Middle frontal gyrus (tissue), 1 donor: Measurements from ENCODE around the gene METRN.

Experiments
- DNase-seq: peaks from one replicate; pipeline ENCODE4 v3.0.0-alpha.2; 2015; ENCODE audit warnings: low spot score; ENCODE audit errors: extremely low spot score

Gene METRN

DNA sequence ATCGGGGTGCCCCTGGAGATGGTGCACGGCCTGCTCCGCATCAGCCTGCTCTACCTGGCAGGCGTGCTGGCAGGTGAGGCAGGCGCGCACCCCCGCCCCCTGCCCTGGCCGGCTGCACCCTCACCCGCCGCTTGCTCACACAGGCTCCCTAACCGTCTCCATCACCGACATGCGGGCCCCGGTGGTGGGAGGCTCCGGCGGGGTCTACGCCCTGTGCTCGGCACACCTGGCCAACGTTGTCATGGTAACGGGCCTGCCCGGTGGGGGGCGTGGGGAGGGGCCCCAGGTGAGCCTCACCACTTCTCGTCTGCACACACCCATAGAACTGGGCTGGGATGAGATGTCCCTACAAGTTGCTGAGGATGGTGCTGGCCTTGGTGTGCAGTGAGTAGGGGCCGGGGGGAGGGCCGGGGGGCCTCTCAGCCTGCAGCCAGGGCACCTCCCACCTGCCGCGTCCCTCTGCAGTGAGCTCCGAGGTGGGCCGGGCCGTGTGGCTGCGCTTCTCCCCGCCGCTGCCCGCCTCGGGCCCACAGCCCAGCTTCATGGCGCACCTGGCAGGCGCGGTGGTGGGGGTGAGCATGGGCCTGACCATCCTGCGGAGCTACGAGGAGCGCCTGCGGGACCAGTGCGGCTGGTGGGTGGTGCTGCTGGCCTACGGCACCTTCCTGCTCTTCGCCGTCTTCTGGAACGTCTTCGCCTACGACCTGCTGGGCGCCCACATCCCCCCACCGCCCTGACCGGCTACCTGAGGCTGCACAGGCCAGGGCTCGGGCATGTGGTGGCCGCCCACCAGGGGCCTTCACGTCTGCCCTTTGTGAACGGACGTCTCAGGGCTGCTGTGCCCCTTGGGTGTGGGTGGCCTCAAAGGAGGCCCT, 37.4 kb upstream of the METRN start:
- no peak for DNase-seq

DNA sequence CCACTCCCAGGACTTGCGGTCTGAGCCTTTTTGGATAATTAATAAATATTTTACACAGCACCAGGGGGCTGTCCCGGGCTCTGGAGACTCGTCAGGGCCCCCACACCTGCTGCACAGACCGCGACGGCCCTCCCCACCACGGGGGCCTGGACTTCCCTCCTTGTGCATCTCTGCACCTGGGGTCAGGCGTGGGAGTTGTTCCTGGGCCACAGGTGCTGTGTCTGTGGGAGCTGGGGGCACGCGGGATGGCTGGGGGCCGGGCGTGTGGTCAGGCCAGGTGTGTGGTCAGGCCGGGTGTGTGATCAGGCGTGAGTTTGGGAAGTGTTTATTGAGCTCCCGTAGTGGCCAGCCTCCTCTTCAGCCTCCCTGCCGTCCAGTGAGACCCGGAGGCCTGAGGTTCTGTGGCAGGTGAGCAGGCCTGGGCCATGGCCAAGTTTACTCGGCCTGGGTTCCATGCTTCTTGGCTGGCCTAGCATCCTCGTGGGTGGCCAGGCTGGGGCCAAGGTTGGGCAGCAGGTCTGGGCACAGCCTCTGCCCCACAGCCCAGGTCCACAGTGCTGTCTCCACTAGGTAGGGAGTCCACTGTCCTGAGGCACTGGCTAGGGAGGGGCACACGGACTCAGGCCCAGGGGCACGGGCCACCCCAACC, 36.6 kb upstream of the METRN start:
- DNase-seq = no peak

DNA sequence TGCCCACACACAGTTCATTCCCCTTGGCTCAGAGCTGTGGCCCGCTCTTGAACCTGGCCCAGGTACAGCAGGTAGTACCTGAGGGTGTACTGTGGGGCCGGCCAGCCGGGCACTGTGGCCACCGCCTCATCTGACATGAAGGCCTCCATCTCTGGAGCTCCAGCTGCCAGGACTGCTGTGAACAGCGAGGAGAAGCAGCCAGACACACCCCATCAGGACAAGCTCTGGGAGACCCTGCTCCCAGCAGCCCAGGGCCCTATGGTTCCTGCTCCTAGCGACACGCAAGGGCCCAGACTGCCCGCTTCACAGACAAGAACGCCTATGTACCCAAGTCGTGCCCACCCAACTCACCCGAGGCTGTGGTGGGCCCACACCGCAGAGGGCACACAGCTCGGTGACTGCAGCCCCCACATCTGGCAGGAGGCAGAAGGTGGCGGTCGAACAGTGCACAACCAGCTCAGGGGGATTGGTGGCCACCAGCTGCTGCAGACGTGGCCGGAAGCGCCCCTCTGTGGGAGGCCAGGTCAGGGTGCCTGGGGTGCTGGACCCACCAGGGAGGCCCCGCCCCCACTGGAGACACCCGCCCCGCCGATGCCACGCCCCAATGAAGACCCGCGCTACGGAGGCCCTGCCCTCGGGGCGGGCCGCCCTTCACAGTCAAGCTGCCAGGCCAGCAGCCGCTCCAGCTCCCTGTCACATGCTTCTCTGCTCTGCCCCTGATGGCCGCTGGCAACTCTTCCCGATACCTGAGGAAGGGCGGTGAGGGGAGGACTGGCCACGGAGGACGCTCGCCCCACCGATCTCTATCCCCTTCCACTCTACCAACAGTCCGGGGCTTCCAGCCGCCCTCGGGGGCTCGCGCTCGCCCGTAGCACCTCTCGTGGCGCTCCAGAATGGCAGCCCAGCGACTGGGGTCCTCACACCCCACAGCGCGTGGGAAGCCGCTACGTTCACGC, 35.8 kb upstream of the METRN start:
- no peak for DNase-seq

DNA sequence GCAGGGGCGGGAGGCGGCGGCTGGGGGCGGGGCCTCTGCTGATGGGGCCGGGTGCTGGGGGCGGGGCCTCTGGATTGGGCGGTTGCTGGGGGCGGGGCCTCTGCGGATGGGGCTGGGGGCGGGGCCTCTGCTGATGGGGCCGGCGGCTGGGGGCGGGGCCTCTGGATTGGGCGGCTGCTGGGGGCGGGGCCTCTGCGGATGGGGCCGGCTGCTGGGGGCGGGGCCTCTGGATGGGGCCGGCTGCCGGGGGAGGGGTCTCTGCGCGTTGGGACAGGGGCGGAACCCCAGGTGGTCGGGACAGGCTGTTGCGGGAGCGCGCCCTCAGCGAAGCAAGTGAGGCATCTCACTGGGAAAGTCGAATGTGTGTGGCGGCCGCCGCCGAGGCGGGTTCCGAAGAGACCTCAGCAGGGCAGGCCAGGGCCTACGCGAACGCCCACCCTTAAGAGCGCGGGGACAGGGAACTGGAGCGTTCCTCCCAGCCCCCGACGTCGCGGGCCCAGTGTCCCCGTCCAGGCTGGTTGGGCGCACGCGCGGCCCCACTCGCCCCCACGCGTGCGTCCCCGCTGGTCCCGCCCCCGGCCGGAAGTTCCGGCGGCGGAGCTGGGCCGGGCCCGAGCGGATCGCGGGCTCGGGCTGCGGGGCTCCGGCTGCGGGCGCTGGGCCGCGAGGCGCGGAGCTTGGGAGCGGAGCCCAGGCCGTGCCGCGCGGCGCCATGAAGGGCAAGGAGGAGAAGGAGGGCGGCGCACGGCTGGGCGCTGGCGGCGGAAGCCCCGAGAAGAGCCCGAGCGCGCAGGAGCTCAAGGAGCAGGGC, 34.9 kb upstream of the METRN start, which contains the start of gene STUB1:
TSS of gene STUB1 (plus strand) at position 597 of the 811 bp plus-strand sequence. CDS start at position 713, 116 bp downstream.
- peak; percentile 81 for DNase-seq

DNA sequence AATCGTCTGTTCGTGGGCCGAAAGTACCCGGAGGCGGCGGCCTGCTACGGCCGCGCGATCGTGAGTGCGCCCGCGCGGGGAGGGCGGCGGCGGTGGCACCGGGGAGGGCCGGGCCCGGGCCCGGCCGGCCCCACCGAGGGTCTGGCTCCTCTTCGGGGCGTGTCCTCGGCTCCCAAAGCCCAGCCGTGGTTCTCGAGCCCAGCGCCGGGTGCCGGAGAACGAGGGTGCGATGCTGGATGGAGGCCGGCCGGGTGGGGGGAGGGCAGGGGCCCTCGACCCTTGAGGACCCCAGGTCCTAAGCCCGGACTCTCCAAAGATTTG, 34.3 kb upstream of the METRN start:
- no peak for DNase-seq

DNA sequence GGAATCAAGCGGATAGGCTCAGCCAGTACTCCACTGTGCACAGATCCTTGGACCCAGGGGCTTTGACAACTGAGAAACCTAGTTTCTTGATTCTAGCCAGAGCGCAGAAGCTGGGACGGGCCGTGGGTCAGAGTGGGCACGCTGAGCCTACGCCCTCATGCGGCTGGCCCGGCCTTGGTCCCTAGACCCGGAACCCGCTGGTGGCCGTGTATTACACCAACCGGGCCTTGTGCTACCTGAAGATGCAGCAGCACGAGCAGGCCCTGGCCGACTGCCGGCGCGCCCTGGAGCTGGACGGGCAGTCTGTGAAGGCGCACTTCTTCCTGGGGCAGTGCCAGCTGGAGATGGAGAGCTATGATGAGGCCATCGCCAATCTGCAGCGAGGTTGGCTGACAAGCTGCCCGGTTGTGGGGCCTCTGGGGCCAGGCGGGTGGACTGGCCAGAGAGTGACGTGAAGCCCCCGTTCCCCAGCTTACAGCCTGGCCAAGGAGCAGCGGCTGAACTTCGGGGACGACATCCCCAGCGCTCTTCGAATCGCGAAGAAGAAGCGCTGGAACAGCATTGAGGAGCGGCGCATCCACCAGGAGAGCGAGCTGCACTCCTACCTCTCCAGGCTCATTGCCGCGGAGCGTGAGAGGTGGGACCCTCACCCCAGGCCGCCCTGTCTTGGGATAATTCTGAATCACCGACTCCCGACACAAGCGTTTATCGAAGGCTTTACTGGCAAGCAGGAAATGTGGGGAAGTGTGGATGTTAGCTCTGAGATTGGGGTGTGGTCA, 33.8 kb upstream of the METRN start:
- no peak for DNase-seq

DNA sequence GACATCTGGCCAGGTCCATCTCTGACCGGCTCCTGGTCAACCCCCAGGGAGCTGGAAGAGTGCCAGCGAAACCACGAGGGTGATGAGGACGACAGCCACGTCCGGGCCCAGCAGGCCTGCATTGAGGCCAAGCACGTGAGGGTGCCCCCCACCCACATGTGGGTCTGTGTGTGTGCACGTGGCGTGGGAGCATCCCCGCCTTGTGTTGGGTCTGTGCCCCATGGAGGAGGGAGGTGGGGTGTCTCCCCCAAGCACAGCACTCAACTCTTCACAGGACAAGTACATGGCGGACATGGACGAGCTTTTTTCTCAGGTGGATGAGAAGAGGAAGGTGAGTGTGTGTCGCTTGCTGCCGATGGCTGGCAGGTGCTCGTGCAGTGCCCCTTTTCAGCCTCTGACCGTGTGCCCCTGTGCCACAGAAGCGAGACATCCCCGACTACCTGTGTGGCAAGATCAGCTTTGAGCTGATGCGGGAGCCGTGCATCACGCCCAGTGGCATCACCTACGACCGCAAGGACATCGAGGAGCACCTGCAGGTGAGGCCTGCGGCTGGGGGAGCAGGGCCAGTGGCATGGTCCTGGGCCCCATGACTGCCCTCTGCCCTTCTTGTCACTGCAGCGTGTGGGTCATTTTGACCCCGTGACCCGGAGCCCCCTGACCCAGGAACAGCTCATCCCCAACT, 33.0 kb upstream of the METRN start:
- DNase-seq = no peak

DNA sequence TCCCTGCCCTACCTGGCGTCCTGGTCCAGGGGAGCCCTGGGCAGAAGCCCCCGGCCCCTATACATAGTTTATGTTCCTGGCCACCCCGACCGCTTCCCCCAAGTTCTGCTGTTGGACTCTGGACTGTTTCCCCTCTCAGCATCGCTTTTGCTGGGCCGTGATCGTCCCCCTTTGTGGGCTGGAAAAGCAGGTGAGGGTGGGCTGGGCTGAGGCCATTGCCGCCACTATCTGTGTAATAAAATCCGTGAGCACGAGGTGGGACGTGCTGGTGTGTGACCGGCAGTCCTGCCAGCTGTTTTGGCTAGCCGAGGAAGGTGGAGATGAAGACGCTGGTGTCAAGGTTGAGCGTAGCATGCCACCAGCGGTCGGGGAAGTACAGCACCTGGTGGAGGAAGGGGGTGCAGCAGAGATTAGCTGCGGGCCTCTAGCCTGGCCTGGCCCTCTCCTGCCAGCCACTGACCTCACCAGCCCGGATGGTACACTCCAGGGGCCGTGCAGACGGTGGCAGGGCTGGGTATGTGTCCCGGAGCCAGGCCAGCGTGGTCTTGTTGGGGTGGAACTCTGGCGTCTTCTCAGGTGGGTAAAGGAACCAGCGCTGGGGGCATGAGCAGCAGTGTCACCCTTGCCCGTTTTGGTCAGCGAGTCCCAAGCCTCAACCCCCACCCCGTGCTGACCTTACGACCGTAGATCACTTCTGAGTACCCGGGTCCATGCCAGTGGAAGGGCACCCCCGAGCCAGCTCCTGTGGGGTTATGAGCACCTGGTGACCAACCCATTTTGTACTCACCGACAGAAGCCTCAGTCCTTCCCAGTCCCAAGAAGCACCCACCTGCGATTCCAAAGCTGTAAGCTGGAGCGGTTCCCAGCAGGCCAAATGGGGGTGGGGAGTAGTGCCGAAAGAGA, 32.2 kb upstream of the METRN start:
- DNase-seq = no peak

DNA sequence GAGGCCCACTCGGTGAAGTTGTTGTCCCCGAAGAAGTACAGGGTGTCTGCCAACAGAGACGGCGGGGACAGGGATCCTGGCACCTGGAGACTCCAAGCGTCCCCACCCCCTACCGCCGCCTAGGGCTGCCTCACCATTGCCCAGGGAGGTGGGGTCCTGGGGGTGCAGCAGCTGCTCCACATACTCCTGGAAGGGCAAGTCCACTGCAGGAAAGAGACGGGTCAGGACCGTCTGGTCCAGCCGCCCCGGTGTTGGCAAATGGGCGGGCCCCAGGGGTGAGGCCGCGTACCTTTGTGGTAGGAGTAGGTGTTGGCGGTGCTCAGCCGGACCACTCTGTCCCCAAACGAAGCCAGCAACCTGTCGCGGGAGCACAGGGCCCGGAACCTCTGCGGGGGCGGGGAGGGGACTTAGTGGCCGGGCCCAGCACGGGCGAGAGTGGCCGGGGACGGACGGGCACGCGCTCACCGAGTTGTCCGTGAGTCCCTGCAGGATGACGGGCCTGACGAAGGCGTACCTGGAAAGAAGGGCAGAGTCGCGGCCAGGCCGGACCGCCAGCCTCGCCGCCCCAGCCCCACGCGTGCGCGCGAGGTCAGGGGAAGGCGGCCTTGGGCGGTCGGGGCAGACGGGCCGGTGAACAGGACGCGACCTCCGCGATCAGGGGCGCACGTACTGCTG, 31.4 kb upstream of the METRN start:
- no peak for DNase-seq

DNA sequence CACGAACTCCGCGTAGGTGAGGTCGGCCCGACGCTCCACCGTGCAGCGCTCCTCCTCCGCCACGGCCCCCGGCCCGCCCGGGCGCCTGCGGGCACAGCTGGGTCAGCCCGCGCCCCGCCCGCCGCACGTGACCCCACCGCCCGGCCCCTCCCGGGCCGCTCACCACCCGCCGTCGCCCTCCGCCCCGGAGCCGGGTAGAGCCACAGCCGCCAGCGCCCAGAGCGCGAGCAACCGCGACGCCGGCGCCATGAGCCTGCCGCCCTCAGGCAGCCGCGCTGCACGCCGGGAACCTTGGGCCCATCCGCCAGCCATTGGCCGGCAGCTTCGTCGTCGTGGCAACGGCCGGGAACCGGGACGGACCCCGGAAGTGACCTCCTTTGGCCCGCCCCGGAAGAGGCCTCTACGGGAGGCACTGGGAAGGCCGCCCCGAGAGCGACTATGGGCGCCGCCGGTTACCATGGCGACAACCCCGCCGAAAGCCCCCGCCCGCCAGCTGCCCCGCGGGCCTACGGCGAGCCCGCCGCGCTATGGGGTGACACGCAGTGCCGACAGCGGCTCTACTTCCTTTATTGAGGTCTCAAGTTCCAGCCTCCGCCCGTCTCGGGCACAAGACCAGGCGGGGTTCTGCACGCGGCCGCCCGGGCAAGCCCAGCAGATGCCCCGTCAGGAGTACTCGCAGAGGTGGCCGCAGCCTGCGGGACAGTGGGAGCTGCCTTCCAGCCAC, 30.7 kb upstream of the METRN start, which contains the start of gene JMJD8:
TSS of gene JMJD8 (minus strand) at position 264 of the 724 bp plus-strand sequence. CDS start at position 249, 15 bp downstream.
- DNase-seq = peak; percentile 93

DNA sequence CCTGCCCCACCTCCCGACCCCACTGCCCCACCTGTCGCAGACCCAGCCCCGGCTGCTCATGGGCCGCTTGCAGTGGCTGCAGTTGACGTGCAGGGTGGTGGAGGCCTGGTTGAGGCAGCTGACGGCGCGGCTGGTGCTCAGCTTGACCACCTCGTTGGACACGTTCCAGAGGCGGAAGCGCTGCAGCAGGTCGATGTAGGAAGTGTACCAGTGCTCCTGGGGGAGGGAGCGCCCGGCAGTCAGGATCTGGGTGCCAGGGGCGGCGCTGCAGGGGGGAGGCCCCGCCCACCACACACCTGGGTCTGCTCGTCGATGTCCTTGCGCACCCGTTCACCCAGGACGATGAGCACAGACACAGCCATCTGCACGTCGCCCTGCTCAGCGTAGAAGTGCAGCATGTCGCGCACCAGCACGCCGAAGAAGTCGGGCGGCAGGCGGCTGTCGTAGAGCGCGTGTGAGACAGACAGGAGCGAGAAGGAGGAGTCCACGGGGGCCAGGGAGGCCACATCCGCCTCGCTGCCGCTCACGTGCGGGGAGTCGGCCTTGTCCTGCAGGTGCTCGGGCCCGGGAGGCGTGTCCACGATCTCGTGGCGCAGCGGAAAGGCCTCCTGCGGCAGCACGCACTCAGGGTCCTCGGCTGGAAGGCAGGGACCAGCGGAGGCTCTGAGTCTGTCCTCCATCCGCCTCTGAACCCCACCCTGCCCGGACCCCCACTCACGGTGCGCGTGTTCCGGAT, 29.8 kb upstream of the METRN start:
- no peak for DNase-seq

DNA sequence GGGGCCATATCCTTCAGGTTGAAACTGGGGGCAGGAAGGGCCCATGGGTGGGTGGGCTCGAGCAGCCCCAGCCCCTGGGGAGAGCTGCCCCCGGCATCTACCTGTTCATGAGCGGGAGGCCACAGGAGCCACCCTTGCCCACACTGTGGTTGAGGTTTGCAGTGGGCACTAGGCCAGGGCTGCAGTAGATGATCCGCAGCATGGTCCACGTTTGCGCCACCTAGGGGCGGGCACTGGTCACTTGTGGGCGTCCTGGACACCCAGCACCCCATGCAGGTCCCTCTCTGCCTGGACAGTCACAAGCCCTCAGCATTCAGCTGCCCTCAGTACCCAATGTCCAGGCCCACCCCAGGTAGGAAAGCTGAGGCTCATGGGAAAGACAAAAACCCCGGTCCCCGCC, 29.0 kb upstream of the METRN start:
- no peak for DNase-seq

DNA sequence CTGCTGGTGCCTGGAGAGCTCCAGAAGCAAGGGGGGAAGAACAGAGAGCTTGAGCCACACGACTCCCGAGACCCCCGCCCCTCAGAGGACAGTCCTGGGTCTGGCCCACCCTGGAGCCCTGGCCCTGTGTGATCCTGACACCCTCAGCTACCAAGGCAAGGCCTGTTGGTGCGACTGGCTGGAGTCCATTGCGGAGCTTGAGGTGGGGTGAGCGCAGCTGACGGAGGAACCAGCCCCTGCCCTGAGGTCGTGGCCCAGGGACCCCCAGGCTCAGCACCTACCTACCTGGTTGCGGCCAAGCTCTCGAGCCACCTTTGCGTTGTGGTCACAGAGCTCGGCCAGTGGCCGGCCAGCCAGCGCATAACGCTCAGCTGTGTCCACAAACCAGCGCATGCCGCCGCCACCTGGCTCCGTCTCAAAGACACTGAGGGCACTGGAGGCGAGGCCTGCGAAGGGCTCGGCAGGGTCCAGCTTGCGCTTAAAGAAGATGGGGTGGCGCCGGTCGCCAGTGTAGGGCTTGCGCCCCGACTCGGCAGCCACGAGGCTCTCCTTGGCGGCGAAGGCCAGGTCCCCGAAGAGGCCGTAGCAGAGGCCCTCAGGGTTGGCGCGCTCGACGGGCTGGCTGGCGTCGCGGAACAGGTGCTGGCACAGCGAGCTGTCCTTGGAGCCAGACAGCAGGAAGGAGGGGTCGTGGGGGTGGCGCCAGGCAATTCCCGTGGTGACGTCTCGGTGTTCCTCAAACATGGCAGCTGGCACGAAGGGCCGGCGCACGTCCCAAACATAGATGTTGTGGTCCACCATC, 28.3 kb upstream of the METRN start:
- DNase-seq = no peak

DNA sequence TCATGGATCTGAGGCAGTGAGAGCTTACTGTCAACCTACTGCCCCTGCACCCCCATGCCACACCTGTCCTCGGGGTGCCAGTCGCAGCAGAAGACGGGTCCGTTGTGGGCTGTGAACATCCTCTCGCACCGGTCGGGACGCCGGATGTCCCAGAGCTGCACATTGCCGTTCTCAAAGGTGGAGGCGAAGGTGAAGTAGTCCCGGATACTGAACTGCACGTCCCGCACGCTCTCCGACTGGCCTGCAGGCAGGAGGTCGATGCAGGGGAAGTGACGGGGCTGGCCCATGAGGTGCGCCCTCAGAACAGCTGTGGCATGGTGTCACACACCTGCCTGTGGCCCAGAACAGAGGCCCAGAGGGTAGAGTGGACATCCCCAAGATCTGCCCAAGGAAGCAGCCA, 27.4 kb upstream of the METRN start:
- no peak for DNase-seq

DNA sequence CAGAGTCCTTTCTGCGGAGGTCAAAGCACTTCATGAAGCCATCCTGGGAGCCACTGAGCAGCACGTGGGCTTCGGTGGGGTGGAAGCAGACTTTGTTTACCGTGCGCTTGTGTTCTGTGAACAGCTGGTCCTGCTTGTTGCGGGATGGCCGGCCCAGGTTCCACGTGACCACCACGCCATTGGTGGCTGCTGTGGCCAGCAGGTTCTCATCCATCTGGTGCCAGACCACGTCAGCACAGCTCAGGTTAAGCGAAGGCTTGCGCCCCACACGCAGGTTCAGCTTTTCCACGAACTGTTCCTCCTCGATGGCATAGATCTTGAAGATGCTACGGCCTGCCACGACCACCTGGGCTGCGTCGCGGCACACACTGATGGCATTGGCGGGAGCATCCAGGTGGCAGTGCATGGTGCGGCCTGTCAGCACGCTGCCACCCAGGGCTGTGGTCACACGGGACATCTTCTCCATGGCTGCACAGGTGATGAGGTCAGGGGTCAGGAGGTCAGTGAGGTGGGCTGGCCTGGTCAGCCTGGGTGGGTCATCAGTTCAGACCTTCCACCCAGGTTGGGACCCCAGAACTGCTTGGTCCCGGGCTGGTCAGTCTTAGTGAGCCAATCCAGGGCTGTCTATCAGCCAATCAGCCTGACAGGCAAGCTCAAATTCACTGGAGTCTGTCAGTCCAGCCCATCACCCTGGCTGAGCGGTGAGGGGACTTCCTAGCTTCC, 25.6 kb upstream of the METRN start:
- no peak for DNase-seq
